Jurkat, Clone E6-1 (cell line): ENCODE data around the gene GINS1.
"Not testable (repeated sequence)": the region's sequence is repeated elsewhere in the genome, so short reads cannot be mapped to it uniquely, and the experiment has no call there.

Experiments
- DNase-seq: peaks from one replicate; pipeline ENCODE4 v3.0.0-alpha.2; 2011; ENCODE audit warnings: low read depth, low spot score
- H3K4me3 ChIP-seq: 2 replicates; pipeline ENCODE4 v1.5.1; 2011; ENCODE audit warnings: mild to moderate bottlenecking, low read length, control low read depth, moderate library complexity

The GINS1 gene

GRCh38 chr20:25382704-25383370 lies 24.6 kb upstream of the GINS1 start:
- H3K4me3 ChIP-seq, result no peak overlapping the region
- no peak for DNase-seq

DNA sequence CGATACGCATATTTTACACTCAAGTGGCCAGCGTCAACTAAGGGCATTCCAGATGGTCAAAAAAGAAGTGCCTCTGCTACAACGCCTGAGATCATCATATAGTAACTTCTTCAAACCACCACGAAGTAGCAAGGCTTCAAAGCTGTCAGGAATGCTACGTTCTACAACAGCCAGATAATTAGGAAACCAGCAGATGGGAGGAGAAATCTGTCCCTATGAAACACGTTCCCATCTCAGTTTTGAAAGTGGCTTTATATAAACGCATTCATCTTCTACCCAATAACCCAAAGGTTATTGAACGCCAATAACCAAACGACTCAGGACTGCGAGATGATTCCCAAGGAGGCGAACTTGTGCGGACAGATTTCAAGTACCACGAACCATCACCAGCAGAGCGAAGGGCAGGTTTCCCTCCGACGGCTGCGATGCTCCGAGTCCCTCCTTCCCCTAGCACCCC lies 18.0 kb upstream of the GINS1 start:
- DNase-seq, result no peak
- H3K4me3 ChIP-seq, result peak overlapping the region; percentile 73

GRCh38 chr20:25389858-25390537 lies 17.5 kb upstream of the GINS1 start:
- DNase-seq, result no peak
- H3K4me3 ChIP-seq, result peak overlapping the region; percentile 73

DNA sequence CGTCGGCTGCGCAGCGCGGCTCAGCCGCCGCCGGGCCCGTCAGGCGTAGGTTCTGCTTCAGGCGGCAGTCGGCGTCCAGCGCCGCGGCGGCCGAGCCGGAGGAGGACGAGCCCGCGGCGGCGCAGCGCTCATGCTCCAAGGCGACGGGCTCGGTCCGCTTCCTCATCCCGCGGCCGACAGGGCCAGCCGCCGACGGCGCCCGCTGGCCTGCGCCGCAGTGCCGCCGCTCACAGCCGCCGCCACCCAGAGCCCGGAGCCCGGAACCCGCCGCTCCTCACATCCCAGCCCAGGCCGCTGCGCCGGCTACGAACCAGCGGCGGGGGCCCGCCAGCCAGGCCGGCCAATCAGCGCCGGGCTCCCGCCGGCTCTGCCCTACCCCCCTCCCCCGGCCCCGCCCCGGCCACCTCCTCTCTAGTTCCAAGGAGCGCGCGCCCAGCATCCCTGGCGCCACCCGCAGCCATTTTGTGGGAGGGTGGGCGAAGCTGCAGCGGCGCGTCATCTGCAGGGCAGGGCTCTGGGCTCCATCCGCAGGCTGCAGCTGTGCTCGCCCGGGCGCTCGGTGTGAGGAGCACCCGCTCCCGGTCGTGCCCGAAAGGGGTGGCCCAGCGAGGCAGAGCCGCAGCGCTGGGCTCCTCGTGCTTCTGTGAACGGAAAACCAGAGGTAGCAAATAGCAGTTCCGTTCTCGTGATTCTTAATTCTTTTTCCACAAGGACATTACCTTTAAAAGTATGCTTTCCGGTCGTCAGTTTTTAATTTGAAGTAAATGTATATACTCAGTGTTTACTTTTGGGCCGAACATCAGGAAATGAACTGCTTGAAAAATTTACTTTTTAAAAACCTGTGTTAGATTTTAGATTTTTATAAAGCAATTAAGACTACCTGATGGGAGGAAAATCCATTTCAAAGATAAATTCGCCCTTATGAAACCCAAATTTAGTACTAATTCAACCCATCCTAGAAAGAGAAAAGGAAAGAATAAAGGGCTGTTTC lies 16.6 kb upstream of the GINS1 start, which contains the start of gene ABHD12:
TSS of gene ABHD12 (minus strand) at position 298 of the 991 bp plus-strand sequence. CDS start at position 166, 132 bp downstream.
- peak; percentile 91 for DNase-seq
- H3K4me3 ChIP-seq, result peak within 1 kb of the TSS; percentile 73

DNA sequence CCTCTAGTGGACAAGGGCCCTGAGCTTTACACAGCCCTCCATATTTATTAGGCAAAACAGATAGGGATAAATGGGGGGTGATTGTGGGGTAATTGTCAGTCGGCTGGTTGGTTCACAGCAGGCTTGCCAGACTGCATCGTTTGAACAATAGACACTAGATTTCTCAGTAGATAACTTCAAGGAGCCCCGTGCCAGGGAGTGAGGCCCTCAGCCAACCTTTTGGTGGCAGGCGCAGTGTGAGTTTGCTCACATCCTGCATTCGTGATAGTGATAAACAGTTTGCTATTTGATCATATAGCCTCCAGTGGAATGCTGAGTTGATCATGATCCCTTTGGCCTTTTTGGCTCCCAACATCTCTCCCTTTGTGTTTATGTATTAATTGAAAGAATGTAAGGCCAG lies 13.2 kb upstream of the GINS1 start:
- DNase-seq, result peak; percentile 53
- no peak overlapping the region for H3K4me3 ChIP-seq

DNA sequence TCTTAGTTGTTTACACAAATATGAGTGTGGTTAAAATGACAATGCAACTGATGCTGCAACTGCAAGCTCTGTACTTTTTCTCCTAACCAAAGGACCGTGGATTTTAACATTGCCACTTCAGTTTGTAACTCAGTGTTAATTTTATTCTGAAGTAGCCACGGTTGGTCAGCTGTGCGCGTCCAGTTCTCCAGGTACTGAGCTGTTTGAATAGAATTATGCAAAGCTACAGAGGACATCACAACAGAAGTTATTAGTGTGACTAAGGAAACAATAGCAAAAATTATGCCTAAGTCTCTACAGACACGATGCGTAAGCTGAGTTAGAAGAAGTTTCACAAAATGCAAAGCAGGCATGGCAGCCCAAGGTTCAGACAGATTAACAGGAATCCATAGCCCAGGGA lies 12.5 kb upstream of the GINS1 start:
- DNase-seq, result no peak

GRCh38 chr20:25397096-25397495 lies 10.4 kb upstream of the GINS1 start:
- no peak for DNase-seq
- H3K4me3 ChIP-seq, result no peak overlapping the region

More for the DNA sequence above, 12.5 kb upstream of the GINS1 start:
- H3K4me3 ChIP-seq, result no peak overlapping the region

GRCh38 chr20:25397821-25398220 lies 9.7 kb upstream of the GINS1 start:
- H3K4me3 ChIP-seq, result no peak overlapping the region
- no peak for DNase-seq

DNA sequence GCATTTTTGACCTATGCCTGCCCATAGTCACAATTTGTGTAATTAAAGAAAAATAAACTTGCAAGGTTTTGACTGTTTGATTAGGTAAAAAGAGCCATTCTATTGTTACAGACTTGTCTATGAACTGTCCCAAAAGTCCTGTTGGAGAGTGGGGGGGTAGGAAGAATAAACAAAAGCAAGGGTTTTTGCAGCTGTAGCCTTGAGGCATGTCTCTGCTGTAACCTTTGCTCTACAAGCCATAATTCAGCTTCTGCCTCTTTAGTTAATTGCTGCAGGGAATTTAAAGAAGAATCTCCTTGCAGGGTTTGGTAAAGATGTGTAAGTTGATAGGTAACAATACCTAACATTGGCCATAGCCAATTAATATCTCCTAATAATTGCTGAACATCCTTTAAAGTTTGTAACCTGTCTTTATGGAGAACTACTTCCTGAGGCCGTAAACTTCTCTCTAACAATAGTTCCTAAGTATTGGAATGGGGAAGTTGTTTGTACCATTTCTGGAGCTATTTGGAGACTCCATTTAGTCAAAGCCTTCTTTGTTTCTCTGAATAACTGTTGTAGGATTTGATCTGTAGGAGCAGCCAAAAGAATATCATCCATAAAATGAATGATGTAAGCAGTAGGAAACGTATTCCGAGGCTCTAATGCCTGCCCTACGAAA lies 9.0 kb upstream of the GINS1 start:
- DNase-seq, result no peak
- no peak overlapping the region for H3K4me3 ChIP-seq

- peak; percentile 56 for DNase-seq
- no peak overlapping the region for H3K4me3 ChIP-seq
Observed at GRCh38 chr20:25399037-25399430, 8.4 kb upstream of the GINS1 start.

GRCh38 chr20:25400291-25400732 lies 7.2 kb upstream of the GINS1 start:
- H3K4me3 ChIP-seq, DNase-seq: not testable (repeated sequence)

- no peak overlapping the region for H3K4me3 ChIP-seq
- DNase-seq, result no peak
Observed at GRCh38 chr20:25402583-25402982, 4.9 kb upstream of the GINS1 start.

DNA sequence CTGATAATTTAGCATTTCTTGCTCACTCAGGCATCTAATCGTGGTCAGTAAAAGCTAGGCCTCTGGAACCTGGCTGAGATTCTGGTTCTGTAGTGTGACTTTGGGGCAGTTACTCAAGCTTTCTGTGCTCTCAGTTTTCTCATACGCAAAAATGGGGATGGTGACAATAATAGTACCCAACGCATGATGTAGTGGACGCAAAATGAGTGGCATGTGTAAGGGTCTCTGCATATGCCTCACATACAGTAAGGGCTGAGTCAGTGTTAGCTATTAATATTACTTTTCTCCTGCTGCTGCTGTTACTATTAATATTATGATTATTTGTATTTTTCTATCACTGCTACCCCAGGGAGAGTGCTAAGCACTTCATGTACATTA lies 686 bp downstream of the GINS1 start:
- no peak for DNase-seq
- peak overlapping the region; percentile 69 for H3K4me3 ChIP-seq

DNA sequence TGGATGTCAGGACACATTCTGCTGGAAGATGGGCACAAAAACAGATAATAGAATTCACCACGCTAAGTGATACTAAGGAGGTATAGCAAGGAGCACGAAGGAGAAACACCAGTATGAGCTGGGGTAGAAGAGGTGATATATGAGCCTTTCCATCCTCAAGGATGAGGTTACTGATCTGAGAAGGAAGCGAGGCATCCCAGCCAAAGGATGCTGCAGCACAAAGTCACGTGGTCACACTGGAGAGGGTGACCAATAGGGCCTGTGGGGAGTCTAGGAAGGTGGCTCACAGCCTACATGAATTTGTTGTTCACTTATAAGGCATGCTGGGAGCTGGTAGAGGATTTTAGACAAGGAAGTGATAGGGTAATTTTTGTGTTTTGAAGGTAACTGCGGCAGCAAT lies 1.4 kb downstream of the GINS1 start:
- no peak for DNase-seq
- peak overlapping the region; percentile 69 for H3K4me3 ChIP-seq

- DNase-seq, result no peak
- no peak overlapping the region for H3K4me3 ChIP-seq
Observed at GRCh38 chr20:25418776-25419175, 11.3 kb downstream of the GINS1 start.

DNA sequence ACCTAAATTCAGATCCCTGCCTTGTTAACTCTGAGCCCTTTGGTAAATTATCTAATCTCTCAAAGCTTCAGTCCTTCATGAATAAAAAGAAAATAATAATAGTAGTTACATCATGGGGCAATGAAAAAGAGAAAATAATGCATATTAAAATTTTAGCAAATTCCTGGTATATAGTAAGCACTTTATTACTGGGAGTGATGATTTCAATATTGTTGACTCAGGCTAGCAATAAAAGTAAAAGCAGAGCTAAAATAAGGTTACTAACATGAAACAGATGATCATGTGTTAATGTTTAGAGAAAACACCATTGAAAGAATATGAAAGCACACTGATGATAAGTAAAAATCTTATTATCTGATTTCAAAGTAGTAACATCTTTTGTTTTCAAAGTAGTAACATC lies 13.6 kb downstream of the GINS1 start:
- H3K4me3 ChIP-seq, result no peak overlapping the region
- no peak for DNase-seq

- DNase-seq, result no peak
Observed at GRCh38 chr20:25422032-25422431, 14.6 kb downstream of the GINS1 start.

DNA sequence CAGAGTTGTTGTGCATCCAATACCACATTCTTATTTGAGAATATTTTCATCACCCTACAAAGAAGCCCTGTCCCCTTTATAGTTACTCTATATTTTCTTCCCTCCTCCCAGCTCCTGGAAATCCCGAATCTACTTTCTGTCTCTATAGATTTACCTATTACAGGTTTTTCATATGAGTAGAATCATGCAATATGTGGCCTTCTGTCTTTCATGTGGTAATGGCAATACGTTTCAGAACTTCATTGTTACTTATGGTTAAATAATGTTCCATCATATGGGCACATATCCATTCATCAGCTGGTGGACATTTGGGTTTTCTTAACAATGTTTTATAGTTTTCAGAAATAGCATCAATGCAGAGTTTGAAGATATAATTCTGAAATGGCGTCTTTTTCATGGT lies 17.1 kb downstream of the GINS1 start:
- no peak for DNase-seq
- H3K4me3 ChIP-seq, result no peak overlapping the region

More at GRCh38 chr20:25422032-25422431, 14.6 kb downstream of the GINS1 start:
- H3K4me3 ChIP-seq, result no peak overlapping the region

DNA sequence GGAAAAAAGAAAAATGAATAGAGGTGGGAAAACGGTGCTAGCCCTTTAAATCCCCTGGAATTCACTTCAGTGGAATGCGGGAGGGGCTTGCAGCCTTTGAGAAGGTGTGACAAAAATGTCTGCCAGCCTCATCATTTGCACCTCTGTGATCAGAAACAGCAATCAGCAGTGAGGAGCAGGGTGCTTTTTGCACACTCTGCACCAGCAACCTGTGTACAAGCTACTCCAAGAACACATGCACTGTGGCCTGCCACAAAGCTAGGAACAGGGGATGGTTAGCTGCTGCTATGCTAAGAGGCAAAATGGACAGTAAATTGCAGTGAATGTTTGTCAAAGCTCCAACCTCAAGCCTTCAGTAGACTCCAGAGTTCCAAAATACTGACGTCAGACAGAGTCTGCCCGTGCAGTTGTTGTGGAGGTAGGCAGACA lies 29.7 kb downstream of the GINS1 start:
- no peak for DNase-seq

More for the DNA sequence above, 29.7 kb downstream of the GINS1 start:
- H3K4me3 ChIP-seq, result no peak overlapping the region
